ENCODE results near the gene CFHR2.

- TF ChIP-seq CTCF (IDR thresholded peaks at IDR 0.05) (no peak), EP300 (IDR thresholded peaks at IDR 0.05) (no peak)
Observed at GRCh38 chr1:197001828-197002227, 58.3 kb downstream of the CFHR2 start.

Data from tibial nerve (tissue), 4 donors.